GM18517 (cell line): ENCODE measurements around the gene RANBP6.
A peak's percentile ranks its signal among the peaks of the same experiment; 100 is the strongest.
"Not testable (repeated sequence)": the region's sequence is repeated elsewhere in the genome, so short reads cannot be mapped to it uniquely, and the experiment has no call there.

Experiments used
- ATAC-seq: cut with Tn5 transposase; IDR thresholded peaks from one replicate; pipeline ENCODE4 v1.9.1; 2021; ENCODE audit warnings: mild to moderate bottlenecking, moderate library complexity; ENCODE audit not compliant: unreplicated experiment

The RANBP6 gene

GRCh38 chr9:6015278-6016157 lies at the start of gene RANBP6:
RANBP6 (minus strand) TSS chr9:6015624; CDS start chr9:6015607, 17 bp downstream.
- peak; percentile 89 for ATAC-seq

GRCh38 chr9:6063146-6063545 lies 47.7 kb upstream of the RANBP6 start:
- not testable (repeated sequence) for ATAC-seq

GRCh38 chr9:6055666-6056065 lies 40.2 kb upstream of the RANBP6 start:
- ATAC-seq = no peak

- ATAC-seq = peak; percentile 68
Measured at GRCh38 chr9:6055216-6055615, 39.8 kb upstream of the RANBP6 start.

GRCh38 chr9:6054280-6055099 lies 39.1 kb upstream of the RANBP6 start:
- no peak for ATAC-seq

- no peak for ATAC-seq
Measured at GRCh38 chr9:6052293-6052919, 37.0 kb upstream of the RANBP6 start.

- peak; percentile 58 for ATAC-seq
Measured at GRCh38 chr9:6051511-6051950, 36.1 kb upstream of the RANBP6 start.

- ATAC-seq = peak; percentile 55
Measured at GRCh38 chr9:6049798-6050197, 34.4 kb upstream of the RANBP6 start.

GRCh38 chr9:6048039-6048438 lies 32.6 kb upstream of the RANBP6 start:
- ATAC-seq = no peak

- no peak for ATAC-seq
Measured at GRCh38 chr9:6047020-6047419, 31.6 kb upstream of the RANBP6 start.

GRCh38 chr9:6045364-6045763 lies 29.9 kb upstream of the RANBP6 start:
- ATAC-seq = no peak

GRCh38 chr9:6040077-6040476 lies 24.7 kb upstream of the RANBP6 start:
- ATAC-seq = no peak

- ATAC-seq = no peak
Measured at GRCh38 chr9:6036391-6036790, 21.0 kb upstream of the RANBP6 start.

- no peak for ATAC-seq
Measured at GRCh38 chr9:6034954-6035353, 19.5 kb upstream of the RANBP6 start.

- ATAC-seq = no peak
Measured at GRCh38 chr9:6029604-6030274, 14.3 kb upstream of the RANBP6 start.

GRCh38 chr9:6024035-6024554 lies 8.7 kb upstream of the RANBP6 start:
- peak; percentile 81 for ATAC-seq

GRCh38 chr9:6016975-6017374 lies 1.6 kb upstream of the RANBP6 start:
- not testable (repeated sequence) for ATAC-seq

- no peak for ATAC-seq
Measured at GRCh38 chr9:6014670-6015270, 654 bp downstream of the RANBP6 start.

- peak; percentile 75 for ATAC-seq
Measured at GRCh38 chr9:6008169-6008979, 7.0 kb downstream of the RANBP6 start.
